CD4-positive, alpha-beta T cell treated with Interleukin-12 subunit alpha and Interleukin-12 subunit beta, for 1 hour (primary cell): ENCODE measurements around the gene RPL10.
A peak's percentile ranks its signal among the peaks of the same experiment; 100 is the strongest.

Experiments
- DNase-seq: peaks from one replicate; pipeline ENCODE4 v3.0.0-alpha.2; 2020

Gene RPL10

GRCh38 chrX:154433605-154434004, 35.4 kb downstream of the RPL10 start:
- no peak for DNase-seq

- DNase-seq, result no peak
These were observed 36.4 kb downstream of the RPL10 start for GRCh38 chrX:154434394-154435168.

GRCh38 chrX:154435171-154435733, 37.1 kb downstream of the RPL10 start:
- DNase-seq, result no peak

- DNase-seq, result peak; percentile 75
These were observed 38.3 kb downstream of the RPL10 start for GRCh38 chrX:154436374-154436982.

GRCh38 chrX:154436983-154437752, 39.0 kb downstream of the RPL10 start, which contains the start of gene GDI1:
TSS of gene GDI1 (plus strand) at chrX:154437154. CDS start at chrX:154437255, 101 bp downstream.
- DNase-seq, result peak; percentile 72

GRCh38 chrX:154437971-154438893, 40.1 kb downstream of the RPL10 start:
- DNase-seq, result no peak

GRCh38 chrX:154439841-154440240, 41.7 kb downstream of the RPL10 start:
- DNase-seq, result no peak

- no peak for DNase-seq
These were observed 42.6 kb downstream of the RPL10 start for GRCh38 chrX:154440623-154441357.

GRCh38 chrX:154441564-154441963, 43.4 kb downstream of the RPL10 start:
- DNase-seq, result peak; percentile 27

- DNase-seq, result no peak
These were observed 44.0 kb downstream of the RPL10 start for GRCh38 chrX:154441984-154442707.

GRCh38 chrX:154443479-154443910, 45.3 kb downstream of the RPL10 start:
- no peak for DNase-seq

- peak; percentile 77 for DNase-seq
These were observed 46.0 kb downstream of the RPL10 start, which contains the start of gene FAM50A for GRCh38 chrX:154443992-154444754. TSS of gene FAM50A (plus strand) at chrX:154444141. CDS start at chrX:154444236, 95 bp downstream.

- DNase-seq, result no peak
These were observed 46.6 kb downstream of the RPL10 start for GRCh38 chrX:154444755-154445246.

GRCh38 chrX:154445776-154446175, 47.6 kb downstream of the RPL10 start:
- DNase-seq, result no peak

GRCh38 chrX:154446430-154446829, 48.3 kb downstream of the RPL10 start:
- DNase-seq, result no peak

GRCh38 chrX:154448484-154448883, 50.3 kb downstream of the RPL10 start:
- DNase-seq, result no peak

GRCh38 chrX:154449618-154450017, 51.4 kb downstream of the RPL10 start:
- no peak for DNase-seq

GRCh38 chrX:154450312-154450711, 52.1 kb downstream of the RPL10 start:
- no peak for DNase-seq
